Heart left ventricle (tissue), 16 donors: Measurements from ENCODE around the gene ZNF207. TPM values are rescaled to one million over a fixed set of nuclear protein-coding genes. Genes with fewer than 3 reads are reported as not detected.
"Not testable (repeated sequence)": the region's sequence is repeated elsewhere in the genome, so short reads cannot be mapped to it uniquely, and the experiment has no call there.

ENCODE experiments used
- ATAC-seq, 4 donors: fragments of 200-7000 bp; cut with Tn5 transposase; one replicate each; pipeline ENCODE4 v1.9.1; 2020 to 2022; ENCODE audit warnings: moderate library complexity in 4 of 4, mild to moderate bottlenecking in 3 of 4, moderate number of reproducible peaks in 1 of 4
- DNase-seq, 5 donors: peaks; one replicate each; pipeline ENCODE4 v3.0.0-alpha.2; 2020
- H3K27ac ChIP-seq, 12 donors: fragments of 200-600 bp; sonication (generic) in 4 of 12; one replicate each; pipeline versions ENCODE4 v1.5.0 to v1.8.0; 2016 to 2022; ENCODE audit warnings: mild to moderate bottlenecking in 2 of 12
- H3K27me3 ChIP-seq, 9 donors: fragments of 200-600 bp; sonication (generic) in 2 of 9; one replicate each; pipeline versions ENCODE4 v1.5.1 to v1.8.0; 2016 to 2022; ENCODE audit warnings: mild to moderate bottlenecking in 3 of 9
- H3K36me3 ChIP-seq, 9 donors: fragments of 200-600 bp; sonication (generic) in 2 of 9; one replicate each; pipeline versions ENCODE4 v1.5.0 to v1.8.0; 2018 to 2022; ENCODE audit warnings: mild to moderate bottlenecking in 2 of 9
- H3K4me1 ChIP-seq, 12 donors: fragments of 200-600 bp; sonication (generic) in 4 of 12; one replicate each; pipeline versions ENCODE4 v1.5.0 to v1.8.0; 2016 to 2022; ENCODE audit warnings: mild to moderate bottlenecking in 3 of 12
- H3K4me3 ChIP-seq, 12 donors: fragments of 200-600 bp; sonication (generic) in 4 of 12; one replicate each; pipeline versions ENCODE4 v1.5.0 to v1.8.0; 2017 to 2022; ENCODE audit warnings: mild to moderate bottlenecking in 9 of 12, moderate library complexity in 4 of 12
- H3K9me3 ChIP-seq, 12 donors: fragments of 200-600 bp; sonication (generic) in 4 of 12; one replicate each; pipeline versions ENCODE4 v1.5.0 to v1.8.0; 2016 to 2022; ENCODE audit warnings: mild to moderate bottlenecking in 1 of 12
- CTCF ChIP-seq, 12 donors: fragments of 200-600 bp; sonication (generic) in 4 of 12; IDR thresholded peaks; one replicate each; pipeline versions ENCODE4 v1.5.0 to v1.8.0; 2018 to 2022; ENCODE audit warnings: antibody characterized with exemption in 12 of 12, mild to moderate bottlenecking in 5 of 12
- POLR2A ChIP-seq, 2 donors: fragments of 450-650 bp; IDR thresholded peaks; one replicate each; pipeline ENCODE4 v1.6.1; 2017; ENCODE audit warnings: antibody characterized with exemption in 2 of 2, mild to moderate bottlenecking in 2 of 2, moderate library complexity in 2 of 2
- WGBS, 4 donors: extraction: QIAGEN DNeasy Blood & Tissue Kit in 2 of 4; methylation state at CpG; one replicate each; pipeline versions ENCODE4 v1.1.5 to v1.1.7; 2013 to 2018; 5-methylcytosine and 5-hydroxymethylcytosine counted together
- intact Hi-C, 10 donors: fragments of 100-400 bp; cut with DNase I; formaldehyde crosslinking; loops; one replicate each; pipeline versions ENCODE4 v1.11.1 to v1.14.2; 2022
- polyA plus RNA-seq, 2 donors: library from polyadenylated mRNA; stranded (reverse); fragments of 200-250 nt; gene quantifications; one replicate each; pipeline ENCODE4 v1.2.3, GENCODE V29; 2013
- total RNA-seq, 9 donors: library from RNA; depleted of rRNA in 2 of 9; stranded (reverse); fragments of >200 nt in 2 of 9; fragmentation: NEBNext Ultra II Directional in 3 of 9; extraction: Animal tissue kit (Norgen Biotek cat#: 25700) in 3 of 9; gene quantifications; one replicate each; pipeline versions ENCODE4 v1.1.0 to v1.2.4, GENCODE V29; 2016 to 2023
- donor health status: ischemic (EF 13 %, LVEDD 7.1; RV severe dilation, severe dysfunction).
- donor health status: healthy with polysubstance abuse.
- donor health status: DM: no; HTN: yes; CAD: no.
- donor health status: DM: no; HTN: no; CAD: no.
- donor health status: ischemic (EF 25% LVEDD 6.9; RV normal size, moderate dysfunction).
- donor health status: ischemic (EF 25% LVEDD 5.7; RV mildly dilated, moderate dysfunction).
- donor health status: healthy.
- donor health status: DM: yes; HTN: yes; CAD: no.
- donor health status: ischemic (EF 35%, LVEDD 5.7; RV mildly dilated, moderate dysfunction).
- donor health status: nonischemic (EF 11% LVEDD 7.7; RV severe dilation, severe dysfunction).
- donor health status: DM: yes; HTN: yes; CAD: no.
- donor health status: PGD.
- donor health status: ischemic (EF 29% LVEDD 5.4; RV normal size, mild dysfunction).
- donor health status: nonischemic (EF 23%, LVEDD 6.1; RV moderate dilation, normal function).

ZNF207 gene
- total and polyA plus RNA-seq, 11 donors = 42.5 to 108 (median 72.1) TPM

- intact Hi-C loops = no loop called here
- H3K27me3 ChIP-seq = peaks cover 0 to 9% (median 0%) of the 10 kb centered on the region in 9 donors
- ATAC-seq = no peak
- peaks cover 0 to 8% (median 0%) of the 10 kb centered on the region in 12 donors for H3K4me1 ChIP-seq
- no peak overlapping the region for H3K4me3 ChIP-seq
- no peak for TF ChIP-seq CTCF (IDR thresholded peaks at IDR 0.05)
- no peak for TF ChIP-seq POLR2A (IDR thresholded peaks at IDR 0.05)
- DNase-seq = no peak
- 78 to 88% (median 85%) methylated on average over 9 of the region's 9 CpGs for WGBS, 4 donors
- H3K27ac ChIP-seq = no peak overlapping the region
- no peaks in the 10 kb centered on the region for H3K9me3 ChIP-seq
- H3K36me3 ChIP-seq = no peaks in the 10 kb centered on the region
Observed at GRCh38 chr17:32314636-32315035, 35.3 kb upstream of the ZNF207 start.

GRCh38 chr17:32315171-32315570, 34.8 kb upstream of the ZNF207 start:
- no peak for TF ChIP-seq CTCF (IDR thresholded peaks at IDR 0.05)
- 83 to 89% (median 84%) methylated on average over 8 of the region's 8 CpGs for WGBS, 4 donors

GRCh38 chr17:32316653-32317052, 33.3 kb upstream of the ZNF207 start:
- ATAC-seq, DNase-seq, H3K27me3 ChIP-seq, H3K4me1 ChIP-seq, H3K27ac ChIP-seq, H3K9me3 ChIP-seq, H3K4me3 ChIP-seq, intact Hi-C loops, H3K36me3 ChIP-seq: not testable (repeated sequence)
- WGBS, 4 donors = 91 to 96% (median 94%) methylated on average over 5 of the region's 5 CpGs

More at GRCh38 chr17:32315171-32315570, 34.8 kb upstream of the ZNF207 start:
- Histone ChIP-seq H3K4me3 (no peak overlapping the region), H3K9me3 (no peaks in the 10 kb centered on the region), H3K27me3 (peaks cover 0 to 9% (median 0%) of the 10 kb centered on the region in 9 donors), H3K27ac (no peak overlapping the region), H3K36me3 (no peaks in the 10 kb centered on the region), H3K4me1 (peaks cover 0 to 8% (median 0%) of the 10 kb centered on the region in 12 donors)
- ATAC-seq (no peak), DNase-seq (no peak)
- intact Hi-C loops = no loop called here

- H3K36me3 ChIP-seq = no peaks in the 10 kb centered on the region
- intact Hi-C loops = no loop called here
- no peak for ATAC-seq
- no peaks in the 10 kb centered on the region for H3K4me1 ChIP-seq
- H3K27me3 ChIP-seq = peaks cover 0 to 9% (median 0%) of the 10 kb centered on the region in 9 donors
- H3K9me3 ChIP-seq = no peaks in the 10 kb centered on the region
- H3K27ac ChIP-seq = no peak overlapping the region
- WGBS, 4 donors = 83 to 86% (median 85%) methylated on average over 4 of the region's 4 CpGs
- TF ChIP-seq POLR2A (IDR thresholded peaks at IDR 0.05) (no peak), CTCF (IDR thresholded peaks at IDR 0.05) (no peak)
- no peak overlapping the region for H3K4me3 ChIP-seq
- no peak for DNase-seq
Observed at GRCh38 chr17:32317353-32317752, 32.6 kb upstream of the ZNF207 start.

- H3K27me3 ChIP-seq = peaks cover 0 to 9% (median 0%) of the 10 kb centered on the region in 9 donors
- DNase-seq (no peak), ATAC-seq (no peak)
- H3K36me3 ChIP-seq = no peaks in the 10 kb centered on the region
- WGBS, 4 donors = 92 to 97% (median 94%) methylated on average over 8 of the region's 8 CpGs
- H3K27ac ChIP-seq = no peak overlapping the region
- H3K9me3 ChIP-seq = no peaks in the 10 kb centered on the region
- H3K4me1 ChIP-seq = no peaks in the 10 kb centered on the region
- H3K4me3 ChIP-seq = no peak overlapping the region
- intact Hi-C loops = loop anchor here in 2 of 10 donors (2.0 kb wide), 2 partner anchors 57 to 65 kb away; no protein-coding TSS in a partner anchor
- TF ChIP-seq POLR2A (IDR thresholded peaks at IDR 0.05) (no peak), CTCF (IDR thresholded peaks at IDR 0.05) (no peak)
Observed at GRCh38 chr17:32318071-32318470, 31.9 kb upstream of the ZNF207 start.
